ENCODE results near the gene DIP2B. TPM values are rescaled to one million over a fixed set of nuclear protein-coding genes. Genes with fewer than 3 reads are reported as not detected.
"Not testable (repeated sequence)": the region's sequence is repeated elsewhere in the genome, so short reads cannot be mapped to it uniquely, and the experiment has no call there.

Gene DIP2B
- total and polyA plus RNA-seq, 2 experiments from 2014 or later, result 5.6 to 17.9 TPM

DNA sequence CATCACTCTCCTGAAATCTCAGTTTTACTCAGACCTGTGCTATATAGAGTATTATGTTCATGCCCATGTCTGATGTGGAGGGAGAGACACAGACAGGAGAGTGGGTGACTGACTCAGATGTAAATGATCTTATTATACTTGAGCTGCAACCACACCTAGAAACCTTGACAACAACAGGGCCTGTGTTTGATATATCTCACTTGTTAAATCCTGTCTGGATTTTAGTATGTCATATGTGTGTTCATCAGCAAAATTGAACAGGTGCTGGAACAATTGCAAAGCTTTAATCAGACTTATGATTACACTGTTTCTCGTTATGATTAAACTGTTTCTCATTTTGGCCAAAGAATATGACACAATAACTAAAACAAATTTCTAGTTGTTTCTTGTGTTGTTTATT lies 37.7 kb downstream of the DIP2B start:
- peaks cover 89% of the 10 kb centered on the region for H3K79me2 ChIP-seq (ENCODE audit: insufficient read depth)
- H3K4me3 ChIP-seq, result no peak overlapping the region
- H2AFZ ChIP-seq, result no peak overlapping the region
- no peaks in the 10 kb centered on the region for H4K20me1 ChIP-seq (ENCODE audit: insufficient read depth)
- no peaks in the 10 kb centered on the region for H3K9me3 ChIP-seq (ENCODE audit: low read depth)
- H3K9me2 ChIP-seq (ENCODE audit: insufficient read depth), result no peaks in the 10 kb centered on the region
- peaks cover 43% of the 10 kb centered on the region for H3K4me1 ChIP-seq (ENCODE audit: insufficient read depth)
- no peaks in the 10 kb centered on the region for H3K36me3 ChIP-seq (ENCODE audit: low read depth)
- H3K4me2 ChIP-seq (ENCODE audit: unreplicated experiment), result peak overlapping the region; percentile 25
- DNase-seq, result peak; percentile 80
- peak overlapping the region; percentile 69 for H3K27ac ChIP-seq
- no peaks in the 10 kb centered on the region for H3K27me3 ChIP-seq (replicated peaks; ENCODE audit: insufficient read depth)
- peak overlapping the region; percentile 35 for H3K9ac ChIP-seq
- no peak for TF ChIP-seq EZH2 (IDR thresholded peaks at IDR 0.05; ENCODE audit: insufficient read depth, poor library complexity, severe bottlenecking)
- TF ChIP-seq EZH2phosphoT487 (IDR thresholded peaks at IDR 0.05; ENCODE audit: insufficient read depth, low read depth), result no peak
- 10 to 13% methylated on average over 1 of the region's 1 CpG for WGBS, 2 experiments (ENCODE audit: low coverage in 1 of 2, low lambda C conversion rate in 2 of 2, missing lambda C conversion rate in 2 of 2)
- H3F3A ChIP-seq (ENCODE audit: insufficient read depth), result peaks cover 31% of the 10 kb centered on the region
- in situ Hi-C loops (cut with MboI), result no loop called here

DNA sequence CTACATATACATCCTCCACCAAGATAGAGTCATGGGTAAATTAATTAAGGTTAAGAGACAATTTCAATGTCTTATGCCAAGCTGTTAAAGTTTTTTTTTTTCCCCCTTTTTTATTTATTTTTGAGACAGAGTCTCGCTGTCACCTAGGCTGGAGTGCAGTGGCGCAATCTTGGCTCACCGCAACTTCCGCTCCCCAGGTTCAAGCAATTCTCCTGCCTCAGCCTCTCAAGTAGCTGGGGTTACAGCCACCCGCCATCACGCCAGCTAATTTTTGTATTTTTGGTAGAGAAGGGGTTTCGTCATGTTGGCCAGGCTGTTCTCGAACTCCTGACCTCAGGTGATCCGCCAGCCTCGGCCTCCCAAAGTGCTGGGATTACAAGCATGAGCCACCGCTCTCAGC lies 38.4 kb downstream of the DIP2B start:
- H3K9ac ChIP-seq, result peak overlapping the region; percentile 35
- WGBS, 2 experiments (ENCODE audit: low coverage in 1 of 2, low lambda C conversion rate in 2 of 2, missing lambda C conversion rate in 2 of 2), result 98% methylated on average over 11 of the region's 11 CpGs

DNA sequence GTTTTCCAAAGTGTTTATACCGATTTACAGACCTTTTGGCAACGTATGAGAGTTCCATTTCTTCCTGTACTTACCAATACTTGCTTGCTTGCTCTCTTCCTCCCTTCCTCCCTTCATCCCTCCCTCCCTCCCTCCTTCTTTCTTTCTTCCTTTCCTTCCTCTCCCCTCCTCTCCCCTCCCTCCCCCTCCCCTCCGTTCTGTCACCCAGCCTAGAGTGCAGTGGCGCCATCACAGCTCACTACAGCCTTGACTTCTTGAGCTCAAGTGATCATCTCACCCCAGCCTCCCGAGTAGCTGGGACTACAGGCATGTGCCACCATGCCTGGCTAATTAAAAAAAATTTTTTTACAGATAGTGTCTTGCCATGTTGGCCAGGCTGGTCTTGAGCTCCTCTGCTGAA lies 40.4 kb downstream of the DIP2B start:
- Histone ChIP-seq H3K4me1 (ENCODE audit: insufficient read depth) (peaks cover 33% of the 10 kb centered on the region), H3K4me2 (ENCODE audit: unreplicated experiment) (peak overlapping the region; percentile 26), H3K36me3 (ENCODE audit: low read depth) (no peaks in the 10 kb centered on the region), H3K9ac (no peak overlapping the region), H3K9me2 (ENCODE audit: insufficient read depth) (no peaks in the 10 kb centered on the region), H3F3A (ENCODE audit: insufficient read depth) (peaks cover 24% of the 10 kb centered on the region; the same call in 1 of the 2 replicates), H3K79me2 (ENCODE audit: insufficient read depth) (peaks cover 94% of the 10 kb centered on the region), H4K20me1 (ENCODE audit: insufficient read depth) (no peaks in the 10 kb centered on the region), H3K4me3 (no peak overlapping the region), H3K9me3 (ENCODE audit: low read depth) (no peaks in the 10 kb centered on the region), H3K27ac (no peak overlapping the region), H3K27me3 (replicated peaks; ENCODE audit: insufficient read depth) (no peaks in the 10 kb centered on the region), H2AFZ (no peak overlapping the region)
- DNase-seq, result no peak
- in situ Hi-C loops (cut with MboI), result no loop called here
- no peak for TF ChIP-seq EZH2 (IDR thresholded peaks at IDR 0.05; ENCODE audit: insufficient read depth, poor library complexity, severe bottlenecking)
- no peak for TF ChIP-seq EZH2phosphoT487 (IDR thresholded peaks at IDR 0.05; ENCODE audit: insufficient read depth, low read depth)
- 92 to 95% methylated on average over 5 of the region's 5 CpGs for WGBS, 2 experiments (ENCODE audit: low coverage in 1 of 2, low lambda C conversion rate in 2 of 2, missing lambda C conversion rate in 2 of 2)

More for the DNA sequence above, 38.4 kb downstream of the DIP2B start:
- Histone ChIP-seq H3K4me1 (ENCODE audit: insufficient read depth) (peaks cover 36% of the 10 kb centered on the region), H3F3A (ENCODE audit: insufficient read depth) (peaks cover 25% of the 10 kb centered on the region), H3K79me2 (ENCODE audit: insufficient read depth) (peaks cover 94% of the 10 kb centered on the region), H3K27ac (peak overlapping the region; percentile 69)
- H4K20me1 ChIP-seq (ENCODE audit: insufficient read depth); H3K9me2 ChIP-seq (ENCODE audit: insufficient read depth); H3K9me3 ChIP-seq (ENCODE audit: low read depth); H3K4me2 ChIP-seq (ENCODE audit: unreplicated experiment); in situ Hi-C loops (cut with MboI); H3K4me3 ChIP-seq; DNase-seq; H2AFZ ChIP-seq; H3K36me3 ChIP-seq (ENCODE audit: low read depth); H3K27me3 ChIP-seq (replicated peaks; ENCODE audit: insufficient read depth): not testable (repeated sequence)

DNA sequence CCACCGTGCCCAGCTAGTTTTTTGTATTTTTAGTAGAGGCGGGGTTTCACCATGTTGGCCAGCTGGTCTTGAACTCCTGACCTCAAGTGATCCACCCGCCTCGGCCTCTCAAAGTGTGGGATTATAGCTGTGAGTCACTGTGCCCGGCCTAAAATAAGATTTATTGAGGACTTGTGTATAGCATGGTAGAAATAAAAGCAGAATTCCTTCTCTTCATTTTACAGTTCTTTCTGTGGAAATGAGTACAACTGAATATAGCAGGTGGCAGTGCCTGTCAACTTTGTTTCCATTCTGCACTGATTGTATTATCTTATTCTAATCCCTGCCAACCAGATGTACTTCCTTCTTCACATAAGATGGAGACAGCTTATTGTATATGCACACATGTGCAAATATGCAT lies 41.0 kb downstream of the DIP2B start:
- DNase-seq, result peak; percentile 32
- Histone ChIP-seq H3K4me2 (ENCODE audit: unreplicated experiment) (peak overlapping the region; percentile 26), H3K36me3 (ENCODE audit: low read depth) (no peaks in the 10 kb centered on the region), H3K27me3 (replicated peaks; ENCODE audit: insufficient read depth) (no peaks in the 10 kb centered on the region), H2AFZ (no peak overlapping the region), H3K79me2 (ENCODE audit: insufficient read depth) (peaks cover 95% of the 10 kb centered on the region), H3K27ac (no peak overlapping the region), H3K9ac (no peak overlapping the region), H4K20me1 (ENCODE audit: insufficient read depth) (no peaks in the 10 kb centered on the region), H3F3A (ENCODE audit: insufficient read depth) (peaks cover 24% of the 10 kb centered on the region; the same call in 1 of the 2 replicates), H3K9me2 (ENCODE audit: insufficient read depth) (no peaks in the 10 kb centered on the region), H3K4me3 (no peak overlapping the region; the same call in 1 of the 2 replicates), H3K9me3 (ENCODE audit: low read depth) (no peaks in the 10 kb centered on the region), H3K4me1 (ENCODE audit: insufficient read depth) (peaks cover 33% of the 10 kb centered on the region)
- TF ChIP-seq EZH2 (IDR thresholded peaks at IDR 0.05; ENCODE audit: insufficient read depth, poor library complexity, severe bottlenecking) (no peak), EZH2phosphoT487 (IDR thresholded peaks at IDR 0.05; ENCODE audit: insufficient read depth, low read depth) (no peak)
- WGBS, 2 experiments (ENCODE audit: low coverage in 1 of 2, low lambda C conversion rate in 2 of 2, missing lambda C conversion rate in 2 of 2), result 49 to 50% methylated on average over 5 of the region's 5 CpGs
- in situ Hi-C loops (cut with MboI), result no loop called here

All from GM23248 (cell line).